K562 (cell line): ENCODE measurements around the gene ACER3. TPM values are rescaled to one million over a fixed set of nuclear protein-coding genes. Genes with fewer than 3 reads are reported as not detected.

Experiments
- ATAC-seq: fragments of 200-7000 bp; cut with Tn5 transposase; 3 replicates; pipeline ENCODE4 v1.9.1; 2020; ENCODE audit warnings: moderate library complexity
- BruUV-seq: library from RNA; stranded (reverse); fragments of 400-500 nt; replicated peaks from 2 replicates; lab custom pipeline; 2021; lab: Mats Ljungman, UMichigan
- CTCF ChIA-PET: fragments of 300-600 bp; formaldehyde crosslinking; extraction: SDS; loops from one replicate; lab custom pipeline; 2021; ENCODE audit warnings: low intra/inter-chr PET ratio; lab: Yijun Ruan, JAX
- POLR2A ChIA-PET: fragments of 300-600, 350-650 bp; sonication (Branson Sonifier 250); formaldehyde crosslinking; extraction: SDS; loops from one replicate; lab custom pipeline; 2021; ENCODE audit warnings: antibody characterized with exemption, inconsistent platforms; lab: Yijun Ruan, JAX
- DNase-seq, 4 experiments: peaks; one replicate each; pipeline versions ENCODE4 v3.0.0 to v3.0.0-alpha.2; 2011 to 2018; ENCODE audit warnings: low spot score in 3 of 4, mixed read lengths in 3 of 4; ENCODE audit errors: extremely low read depth in 1 of 4
- FAIRE-seq: peaks from 2 replicates; lab custom pipeline; 2011; peaks lifted over from hg19 to GRCh38; lab: Jason Lieb, UNC
- H2AFZ ChIP-seq: 2 replicates; pipeline ENCODE4 v1.6.0; 2011; ENCODE audit warnings: low read depth, low read length, control low read depth, inconsistent platforms
- H3K27ac ChIP-seq: fragments of 200-600 bp; 3 replicates; pipeline ENCODE4 v1.8.0; 2011; ENCODE audit warnings: low read depth, mild to moderate bottlenecking, control low read depth, inconsistent platforms, low read length, moderate library complexity, mixed read lengths; ENCODE audit errors: extremely low read depth
- H3K27me3 ChIP-seq, 2 experiments: fragments of 300-600 bp in 1 of 2; 2 replicates in 1 of 2; 3 replicates in 1 of 2; pipeline versions ENCODE4 v1.6.0 to v1.8.0; 2011; ENCODE audit warnings: inconsistent platforms in 2 of 2, low read length in 2 of 2, mild to moderate bottlenecking in 1 of 2, mixed read lengths in 1 of 2, moderate library complexity in 1 of 2; ENCODE audit not compliant: control insufficient read depth in 2 of 2, insufficient read depth in 2 of 2
- H3K36me3 ChIP-seq: fragments of 300-600 bp; 3 replicates; pipeline ENCODE4 v1.8.0; 2011; ENCODE audit warnings: mild to moderate bottlenecking, low read length, inconsistent platforms; ENCODE audit not compliant: control insufficient read depth, insufficient read depth
- H3K4me1 ChIP-seq, 2 experiments: fragments of 200-600 bp in 1 of 2; replicated peaks in 1 of 2; 2 replicates in 1 of 2; 3 replicates in 1 of 2; pipeline versions ENCODE4 v1.5.1 to v1.8.0; 2011; ENCODE audit warnings: inconsistent platforms in 2 of 2, low read length in 2 of 2, mild to moderate bottlenecking in 1 of 2, mixed read lengths in 1 of 2, moderate library complexity in 1 of 2; ENCODE audit not compliant: control insufficient read depth in 2 of 2, insufficient read depth in 2 of 2
- H3K4me2 ChIP-seq: 2 replicates; pipeline ENCODE4 v1.6.1; 2011; ENCODE audit warnings: low read length, control low read depth, inconsistent platforms, mixed read lengths; ENCODE audit not compliant: insufficient read depth
- H3K4me3 ChIP-seq: fragments of 200-600 bp; sonication (generic), shearing (Covaris generic); 2 replicates; pipeline ENCODE4 v1.5.1; 2016; ENCODE audit warnings: control low read depth, inconsistent platforms
- H3K79me2 ChIP-seq: fragments of 200-600 bp; 3 replicates; pipeline ENCODE4 v1.8.0; 2011; ENCODE audit warnings: low read length, inconsistent platforms; ENCODE audit not compliant: control insufficient read depth, insufficient read depth
- H3K9ac ChIP-seq, 2 experiments: 2 replicates each; pipeline versions ENCODE4 v1.6.0 to v1.6.1; 2011; ENCODE audit warnings: low read depth in 2 of 2, low read length in 2 of 2, control low read depth in 1 of 2, inconsistent platforms in 1 of 2, mild to moderate bottlenecking in 1 of 2, mixed read lengths in 1 of 2; ENCODE audit not compliant: insufficient read depth in 1 of 2
- H3K9me1 ChIP-seq: one replicate; pipeline ENCODE4 v1.6.0; 2011; ENCODE audit warnings: inconsistent platforms, mild to moderate bottlenecking, low read length, moderate library complexity; ENCODE audit not compliant: control insufficient read depth, insufficient read depth
- H3K9me3 ChIP-seq: replicated peaks from 2 replicates; pipeline ENCODE4 v1.5.1; 2011; ENCODE audit warnings: low read depth, low read length, inconsistent platforms; ENCODE audit not compliant: control insufficient read depth, insufficient read depth
- H4K20me1 ChIP-seq: replicated peaks from 2 replicates; pipeline ENCODE4 v1.6.1; 2011; ENCODE audit warnings: low read length, inconsistent platforms, mixed read lengths; ENCODE audit not compliant: control insufficient read depth, insufficient read depth
- ATF7 ChIP-seq: fragments of 450-650 bp; IDR thresholded peaks from 2 replicates; pipeline ENCODE4 v1.7.1; 2014; ENCODE audit warnings: mild to moderate bottlenecking, moderate library complexity
- CHD2 ChIP-seq: IDR thresholded peaks from 2 replicates; pipeline ENCODE4 v1.6.1; 2011; ENCODE audit warnings: low read depth, low read length
- GATA2 ChIP-seq: sonication (generic); formaldehyde crosslinking; IDR thresholded peaks from 2 replicates; pipeline ENCODE4 v1.4.0; 2020; ENCODE audit warnings: mild to moderate bottlenecking, missing genetic modification reagents
- PTTG1 ChIP-seq: fragments of 450-650 bp; IDR thresholded peaks from 2 replicates; pipeline ENCODE4 v1.6.1; 2016; ENCODE audit warnings: low read depth, mild to moderate bottlenecking, missing genetic modification characterization, missing compliant biosample characterization
- SAFB ChIP-seq: fragments of 200-400 bp; formaldehyde crosslinking; IDR thresholded peaks from 2 replicates; pipeline ENCODE4 v1.6.1; 2017; ENCODE audit warnings: low read depth, low read length, borderline replicate concordance
- TCF7 ChIP-seq: sonication (generic); IDR thresholded peaks from 2 replicates; pipeline ENCODE4 v1.6.1; 2016; ENCODE audit warnings: antibody characterized with exemption, borderline replicate concordance
- ZNF280A ChIP-seq: fragments of 450-650 bp; IDR thresholded peaks from 2 replicates; pipeline ENCODE4 v1.6.1; 2018; ENCODE audit warnings: mild to moderate bottlenecking, low read depth; ENCODE audit not compliant: partially characterized antibody
- ZNF407 ChIP-seq: fragments of 450-650 bp; IDR thresholded peaks from 2 replicates; pipeline ENCODE4 v1.6.1; 2016; ENCODE audit warnings: low read depth
- whole genome bisulfite sequencing: fragments of 100-300 bp; shearing (Covaris generic); methylation state at CpG from one replicate; pipeline ENCODE4 v1.1.6; 2016; ENCODE audit warnings: low coverage, mixed read lengths; ENCODE audit not compliant: insufficient coverage; ENCODE audit errors: missing lambda C conversion rate; 5-methylcytosine and 5-hydroxymethylcytosine counted together
- in situ Hi-C: fragments of 300-500 bp; cut with MboI; formaldehyde crosslinking; loops from 4 replicates; pipeline ENCODE4 v1.15.0; 2018; ENCODE audit warnings: inconsistent platforms, mixed read lengths
- intact Hi-C: fragments of 100-400 bp; cut with micrococcal nuclease; formaldehyde crosslinking; loops from 2 replicates; pipeline ENCODE4 v1.14.2; 2022
- polyA plus RNA-seq, 8 experiments: library from polyadenylated mRNA; depleted of rRNA in 4 of 8; stranded (reverse) in 5 of 8; unstranded in 3 of 8; fragments of >200 nt; fragmentation: Nextera tagmentation in 2 of 8; fragmentation: Illumina TruSeq in 1 of 8; extraction: Ambion mirVana in 2 of 8; extraction: Trizol in 1 of 8; gene quantifications; 2 replicates each; pipeline versions ENCODE4 v1.2.1 to v1.2.3, GENCODE V29; 2011 to 2014; ENCODE audit warnings: inconsistent platforms in 1 of 8, missing spikeins in 1 of 8
- total RNA-seq, 7 experiments: library from RNA; depleted of rRNA in 6 of 7; stranded (reverse); fragments of >200 nt in 6 of 7; fragmentation: Illumina TruSeq in 2 of 7; extraction: Trizol in 2 of 7; gene quantifications; 2 replicates each; pipeline versions ENCODE4 v1.2.1 to v1.2.3, GENCODE V29; 2011 to 2021; ENCODE audit warnings: low replicate concordance in 1 of 7

The ACER3 gene
- total and polyA plus RNA-seq, 9 of the 15 experiments (the other 6 are each of a cell fraction or from before 2014, with no cell fraction given) = 2.0 to 23.8 (median 9.5) TPM

- no peak for TF ChIP-seq ZNF407
- no peak for TF ChIP-seq CHD2
These were observed 4.6 kb upstream of the ACER3 start (continued) for GRCh38 chr11:76856106-76856505.

GRCh38 chr11:76856571-76856970 lies 4.1 kb upstream of the ACER3 start:
- DNase-seq = no peak
- Histone ChIP-seq H3K4me2 (no peak overlapping the region), H3K4me3 (no peak overlapping the region), H3K27me3 (no peaks in the 10 kb centered on the region), H3K27ac (no peak overlapping the region), H3K9me3 (no peaks in the 10 kb centered on the region), H2AFZ (no peak overlapping the region), H3K4me1 (peaks cover 12 to 16% of the 10 kb centered on the region in 2 experiments; a peak in 4 of 5 replicates), H4K20me1 (no peaks in the 10 kb centered on the region), H3K79me2 (peaks cover 8% of the 10 kb centered on the region), H3K9me1 (no peaks in the 10 kb centered on the region), H3K9ac (no peak overlapping the region)
- ChIA-PET POLR2A (no interaction called here), CTCF (no interaction called here)
- intact Hi-C loops = no loop called here
- ATAC-seq = no peak
- in situ Hi-C loops = no loop called here
- 67% methylated on average over 2 of the region's 2 CpGs for WGBS
- BruUV-seq = no TSS peak
- no peak for FAIRE-seq
- no peak for TF ChIP-seq TCF7
- no peak for TF ChIP-seq ZNF280A
- no peak for TF ChIP-seq SAFB
- TF ChIP-seq ATF7 = no peak
- TF ChIP-seq PTTG1 = no peak
- TF ChIP-seq GATA2 (CRISPR knock-in tag) = no peak
- TF ChIP-seq, all 486 proteins: peak for 0
- H3K36me3 ChIP-seq = no peaks in the 10 kb centered on the region
